GM12878 (cell line): ENCODE data around the gene PHF20. TPM values are rescaled to one million over a fixed set of nuclear protein-coding genes. Genes with fewer than 3 reads are reported as not detected.

Experiments used
- ATF3 ChIP-seq: IDR thresholded peaks from 2 replicates; pipeline ENCODE4 v1.6.1; 2011; ENCODE audit warnings: low read depth, mild to moderate bottlenecking, low read length, moderate library complexity, borderline replicate concordance; ENCODE audit errors: extremely low read depth
- CHD2 ChIP-seq: IDR thresholded peaks from 2 replicates; pipeline ENCODE4 v1.6.1; 2011; ENCODE audit warnings: low read depth, low read length, improper control_type of control experiment, borderline replicate concordance
- CHD4 ChIP-seq: fragments of 200-600 bp; sonication (generic); IDR thresholded peaks from 2 replicates; pipeline ENCODE4 v1.6.1; 2016; ENCODE audit warnings: mild to moderate bottlenecking
- CREB1 ChIP-seq: IDR thresholded peaks from 2 replicates; pipeline ENCODE4 v1.6.1; 2012; ENCODE audit warnings: low read depth, mild to moderate bottlenecking, inconsistent platforms
- EED ChIP-seq: sonication (generic); IDR thresholded peaks from 2 replicates; pipeline ENCODE4 v1.6.1; 2016; ENCODE audit warnings: antibody characterized with exemption, low read depth
- ELK1 ChIP-seq: IDR thresholded peaks from 2 replicates; pipeline ENCODE4 v1.6.1; 2012; ENCODE audit warnings: low read depth, low read length, improper control_type of control experiment
- FOXK2 ChIP-seq: fragments of 450-650 bp; IDR thresholded peaks from 2 replicates; pipeline ENCODE4 v1.6.1; 2017; ENCODE audit warnings: mild to moderate bottlenecking, moderate library complexity
- FOXM1 ChIP-seq: IDR thresholded peaks from 2 replicates; pipeline ENCODE4 v1.6.1; 2012; ENCODE audit warnings: low read depth, mild to moderate bottlenecking, inconsistent platforms, low read length, moderate library complexity
- JUND ChIP-seq: IDR thresholded peaks from 2 replicates; pipeline ENCODE4 v1.6.1; 2012; ENCODE audit warnings: low read depth, mild to moderate bottlenecking, low read length, improper control_type of control experiment, moderate library complexity
- MXI1 ChIP-seq: fragments of 150-350 bp; IDR thresholded peaks from 2 replicates; pipeline ENCODE4 v1.6.1; 2011; ENCODE audit warnings: low read depth, mild to moderate bottlenecking, inconsistent platforms, low read length, improper control_type of control experiment
- MYC ChIP-seq: IDR thresholded peaks from 2 replicates; pipeline ENCODE4 v1.6.1; 2011; ENCODE audit warnings: mild to moderate bottlenecking, low read length, moderate library complexity, inconsistent platforms; ENCODE audit not compliant: insufficient read depth, insufficient replicate concordance, insufficient read length, severe bottlenecking
- NFIC ChIP-seq: IDR thresholded peaks from 2 replicates; pipeline ENCODE4 v1.6.1; 2012; ENCODE audit warnings: low read depth, mild to moderate bottlenecking, inconsistent platforms, low read length, moderate library complexity
- NRF1 ChIP-seq: conservative IDR thresholded peaks from 2 replicates; pipeline ENCODE4 v1.6.1; 2011; ENCODE audit warnings: mild to moderate bottlenecking, low read depth, low read length, improper control_type of control experiment
- POU2F2 ChIP-seq: IDR thresholded peaks from 3 replicates; pipeline ENCODE4 v1.6.1; 2011; ENCODE audit warnings: low read depth, mild to moderate bottlenecking, low read length, borderline replicate concordance
- RAD51 ChIP-seq: fragments of 450-650 bp; IDR thresholded peaks from 2 replicates; pipeline ENCODE4 v1.6.1; 2016; ENCODE audit warnings: moderate library complexity, mild to moderate bottlenecking, inconsistent platforms
- RBBP5 ChIP-seq: fragments of 200-600 bp; sonication (generic); conservative IDR thresholded peaks from 2 replicates; pipeline ENCODE4 v1.6.1; 2016
- SKIL ChIP-seq: fragments of 450-650 bp; IDR thresholded peaks from 2 replicates; pipeline ENCODE4 v1.6.1; 2017; ENCODE audit warnings: mild to moderate bottlenecking, low read depth, inconsistent platforms; ENCODE audit not compliant: poor library complexity, severe bottlenecking
- SMARCA5 ChIP-seq: fragments of 450-650 bp; IDR thresholded peaks from 2 replicates; pipeline ENCODE4 v1.6.1; 2017; ENCODE audit warnings: mild to moderate bottlenecking
- SREBF2 ChIP-seq: IDR thresholded peaks from 2 replicates; pipeline ENCODE4 v1.6.1; 2012; ENCODE audit warnings: mild to moderate bottlenecking, low read length
- ZBED1 ChIP-seq: IDR thresholded peaks from 2 replicates; pipeline ENCODE4 v1.6.1; 2016; ENCODE audit warnings: borderline replicate concordance
- ZSCAN29 ChIP-seq: fragments of 450-650 bp; IDR thresholded peaks from 2 replicates; pipeline ENCODE4 v1.6.1; 2017; ENCODE audit warnings: mild to moderate bottlenecking, moderate library complexity
- polyA plus RNA-seq, 11 experiments: library from polyadenylated mRNA; depleted of rRNA in 4 of 11; unstranded in 6 of 11; stranded (reverse) in 5 of 11; fragments of >200 nt; fragmentation: Nextera tagmentation in 4 of 11; fragmentation: Illumina TruSeq in 1 of 11; extraction: Ambion mirVana in 4 of 11; extraction: Trizol in 1 of 11; gene quantifications; 1 replicate in 1 of 11; 2 replicates in 10 of 11; pipeline versions ENCODE4 v1.2.1 to v1.2.3, GENCODE V29; 2011 to 2016; ENCODE audit warnings: inconsistent platforms in 2 of 11, missing spikeins in 2 of 11, low read depth in 1 of 11
- total RNA-seq, 4 experiments: library from RNA; depleted of rRNA in 3 of 4; stranded (reverse); fragments of >200 nt in 3 of 4; fragmentation: Illumina TruSeq in 1 of 4; extraction: Trizol in 1 of 4; gene quantifications; 2 replicates each; pipeline versions ENCODE4 v1.2.1 to v1.2.3, GENCODE V29; 2013 to 2021
- TF ChIP-seq, protein P1 (sequence below): IDR thresholded peaks from 2 replicates; pipeline ENCODE4 v1.6.1; 2011; ENCODE audit warnings: mild to moderate bottlenecking, low read depth, low read length, moderate library complexity; ENCODE audit not compliant: insufficient replicate concordance
- TF ChIP-seq, protein P2 (sequence below): fragments of 450-650 bp; IDR thresholded peaks from 2 replicates; pipeline ENCODE4 v1.6.1; 2017; ENCODE audit warnings: low read depth, mild to moderate bottlenecking, moderate library complexity

Gene PHF20
- total and polyA plus RNA-seq, 10 of the 15 experiments (the other 5 are each of a cell fraction or from before 2014, with no cell fraction given), result 31.6 to 91.2 (median 46.8) TPM

GRCh38 chr20:35771689-35772562, at the start of gene PHF20 (continued):
- TF ChIP-seq ATF3 (peak; percentile 75; the same call in 1 of the 2 replicates), ELK1 (no peak), SKIL (no peak), RBBP5 (no peak), FOXK2 (no peak), ZSCAN29 (0 out of 2 replicates have a peak, but pooled peaks have one; percentile 70), SREBF2 (no peak), FOXM1 (no peak), EED (no peak), CHD2 (peak; percentile 93), NRF1 (peak; percentile 62), RAD51 (peak; percentile 94), CHD4 (no peak), POU2F2 (no peak), ZBED1 (no peak), SMARCA5 (peak; percentile 84), MYC (no peak), JUND (no peak), NFIC (no peak), MXI1 (peak; percentile 47; the same call in 1 of the 2 replicates), CREB1 (peak; percentile 96)
- TF ChIP-seq, protein P1, sequence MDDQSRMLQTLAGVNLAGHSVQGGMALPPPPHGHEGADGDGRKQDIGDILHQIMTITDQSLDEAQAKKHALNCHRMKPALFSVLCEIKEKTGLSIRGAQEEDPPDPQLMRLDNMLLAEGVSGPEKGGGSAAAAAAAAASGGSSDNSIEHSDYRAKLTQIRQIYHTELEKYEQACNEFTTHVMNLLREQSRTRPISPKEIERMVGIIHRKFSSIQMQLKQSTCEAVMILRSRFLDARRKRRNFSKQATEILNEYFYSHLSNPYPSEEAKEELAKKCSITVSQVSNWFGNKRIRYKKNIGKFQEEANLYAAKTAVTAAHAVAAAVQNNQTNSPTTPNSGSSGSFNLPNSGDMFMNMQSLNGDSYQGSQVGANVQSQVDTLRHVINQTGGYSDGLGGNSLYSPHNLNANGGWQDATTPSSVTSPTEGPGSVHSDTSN, result peak; percentile 98
- TF ChIP-seq, protein P2, sequence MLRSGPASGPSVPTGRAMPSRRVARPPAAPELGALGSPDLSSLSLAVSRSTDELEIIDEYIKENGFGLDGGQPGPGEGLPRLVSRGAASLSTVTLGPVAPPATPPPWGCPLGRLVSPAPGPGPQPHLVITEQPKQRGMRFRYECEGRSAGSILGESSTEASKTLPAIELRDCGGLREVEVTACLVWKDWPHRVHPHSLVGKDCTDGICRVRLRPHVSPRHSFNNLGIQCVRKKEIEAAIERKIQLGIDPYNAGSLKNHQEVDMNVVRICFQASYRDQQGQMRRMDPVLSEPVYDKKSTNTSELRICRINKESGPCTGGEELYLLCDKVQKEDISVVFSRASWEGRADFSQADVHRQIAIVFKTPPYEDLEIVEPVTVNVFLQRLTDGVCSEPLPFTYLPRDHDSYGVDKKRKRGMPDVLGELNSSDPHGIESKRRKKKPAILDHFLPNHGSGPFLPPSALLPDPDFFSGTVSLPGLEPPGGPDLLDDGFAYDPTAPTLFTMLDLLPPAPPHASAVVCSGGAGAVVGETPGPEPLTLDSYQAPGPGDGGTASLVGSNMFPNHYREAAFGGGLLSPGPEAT, result no peak
